HG03103 (cell line): ENCODE measurements around the gene ABHD16A.

Experiments used
- ATAC-seq: cut with Tn5 transposase; IDR thresholded peaks from one replicate; pipeline ENCODE4 v1.9.1; 2021; ENCODE audit warnings: low read depth; ENCODE audit not compliant: unreplicated experiment

Gene ABHD16A

GRCh38 chr6:31732029-31732428 is 28.9 kb upstream of the ABHD16A start:
- no peak for ATAC-seq

DNA sequence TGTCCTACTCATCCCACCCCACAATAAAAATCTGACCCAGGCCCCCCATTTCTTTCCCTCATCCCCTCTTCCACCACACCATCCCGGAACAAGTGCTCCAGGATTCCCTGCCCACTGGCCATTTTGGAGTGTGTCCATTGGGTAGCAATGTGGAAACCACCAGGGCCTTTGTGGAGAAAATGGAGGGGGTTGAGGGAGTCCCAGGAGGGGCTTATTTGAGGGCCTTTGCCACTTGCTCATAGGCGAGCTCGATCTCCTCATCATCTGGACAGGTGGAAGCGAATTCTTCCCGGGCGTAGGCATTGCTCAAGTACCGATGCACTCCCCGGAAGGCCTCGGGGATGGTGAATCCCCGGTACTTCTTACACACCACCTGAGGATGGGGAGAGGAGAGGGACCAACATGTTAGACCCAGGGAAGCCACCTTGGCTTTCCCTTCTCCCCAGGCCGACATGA is 27.5 kb upstream of the ABHD16A start:
- no peak for ATAC-seq

DNA sequence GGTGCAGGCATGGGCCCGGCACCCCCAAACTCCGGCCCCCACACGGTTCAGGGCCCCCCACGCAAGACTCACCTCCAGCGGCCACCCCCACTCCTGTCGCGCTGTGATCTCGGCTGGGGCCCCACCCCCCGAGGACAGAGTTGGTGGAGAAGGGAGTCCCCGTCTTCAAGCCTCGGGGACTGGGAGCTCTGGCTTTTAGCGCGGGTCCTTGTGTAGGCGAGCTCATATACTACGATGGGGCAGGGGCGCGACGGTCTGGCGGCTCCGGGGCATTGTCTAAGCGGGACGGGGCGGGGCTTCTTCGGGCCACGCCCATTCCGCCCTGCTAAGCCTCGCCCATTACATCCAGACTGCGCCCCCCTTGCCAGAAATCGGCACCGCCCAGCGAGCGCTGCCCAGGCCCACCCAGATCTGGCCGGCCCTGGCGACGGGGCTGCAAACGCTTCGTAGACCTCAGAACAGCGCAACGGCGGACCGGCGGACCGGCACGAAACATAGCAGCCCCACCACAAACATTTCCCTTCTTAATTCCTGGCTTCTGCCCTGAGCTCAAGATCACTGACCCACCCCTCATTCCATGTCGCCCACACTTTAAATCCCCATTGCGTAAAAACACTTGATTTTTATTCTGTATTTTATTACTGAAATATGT is 27.0 kb upstream of the ABHD16A start:
- no peak for ATAC-seq

- no peak for ATAC-seq
Measured at GRCh38 chr6:31729515-31729978, 26.4 kb upstream of the ABHD16A start.

DNA sequence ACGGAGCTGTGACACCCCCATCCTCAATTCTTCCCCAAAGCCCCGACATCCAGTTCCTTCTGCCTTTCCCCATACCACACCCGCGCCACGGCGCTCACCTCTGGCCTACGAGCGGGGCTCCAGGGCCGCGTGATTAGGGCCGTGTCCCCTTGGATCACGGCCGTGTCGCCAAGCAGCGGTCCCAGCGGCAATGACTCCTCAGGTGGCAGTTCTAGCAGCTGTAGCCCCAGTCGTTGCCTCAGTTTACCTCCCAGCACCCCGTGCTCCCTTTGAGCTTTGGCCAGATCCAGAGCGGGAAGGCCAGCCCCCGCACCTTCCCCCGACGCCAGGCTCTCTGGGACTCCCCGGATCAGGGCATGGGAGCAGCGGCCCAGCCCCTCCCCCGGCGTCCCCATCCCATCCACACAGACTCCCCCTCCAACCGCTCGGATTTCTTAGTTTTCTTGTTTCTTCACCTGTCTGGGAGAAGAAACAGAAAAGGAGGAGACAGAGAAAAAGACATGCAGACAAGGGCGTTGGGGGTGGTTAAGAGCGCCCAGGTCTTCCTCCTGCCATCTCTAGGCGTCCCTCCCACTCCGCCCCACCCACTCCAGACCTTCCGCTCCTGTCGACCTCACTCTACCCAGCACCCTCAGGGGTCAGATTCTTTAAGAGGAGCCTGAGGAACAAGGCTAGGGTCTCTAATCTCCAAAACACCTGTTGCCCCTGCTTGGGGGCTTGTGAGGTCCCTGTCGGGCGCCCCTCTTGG is 25.8 kb upstream of the ABHD16A start, which contains the start of gene DDAH2:
DDAH2 (minus strand) TSS at position 533 of the 748 bp plus-strand sequence; CDS start at position 395, 138 bp downstream.
- ATAC-seq = no peak

DNA sequence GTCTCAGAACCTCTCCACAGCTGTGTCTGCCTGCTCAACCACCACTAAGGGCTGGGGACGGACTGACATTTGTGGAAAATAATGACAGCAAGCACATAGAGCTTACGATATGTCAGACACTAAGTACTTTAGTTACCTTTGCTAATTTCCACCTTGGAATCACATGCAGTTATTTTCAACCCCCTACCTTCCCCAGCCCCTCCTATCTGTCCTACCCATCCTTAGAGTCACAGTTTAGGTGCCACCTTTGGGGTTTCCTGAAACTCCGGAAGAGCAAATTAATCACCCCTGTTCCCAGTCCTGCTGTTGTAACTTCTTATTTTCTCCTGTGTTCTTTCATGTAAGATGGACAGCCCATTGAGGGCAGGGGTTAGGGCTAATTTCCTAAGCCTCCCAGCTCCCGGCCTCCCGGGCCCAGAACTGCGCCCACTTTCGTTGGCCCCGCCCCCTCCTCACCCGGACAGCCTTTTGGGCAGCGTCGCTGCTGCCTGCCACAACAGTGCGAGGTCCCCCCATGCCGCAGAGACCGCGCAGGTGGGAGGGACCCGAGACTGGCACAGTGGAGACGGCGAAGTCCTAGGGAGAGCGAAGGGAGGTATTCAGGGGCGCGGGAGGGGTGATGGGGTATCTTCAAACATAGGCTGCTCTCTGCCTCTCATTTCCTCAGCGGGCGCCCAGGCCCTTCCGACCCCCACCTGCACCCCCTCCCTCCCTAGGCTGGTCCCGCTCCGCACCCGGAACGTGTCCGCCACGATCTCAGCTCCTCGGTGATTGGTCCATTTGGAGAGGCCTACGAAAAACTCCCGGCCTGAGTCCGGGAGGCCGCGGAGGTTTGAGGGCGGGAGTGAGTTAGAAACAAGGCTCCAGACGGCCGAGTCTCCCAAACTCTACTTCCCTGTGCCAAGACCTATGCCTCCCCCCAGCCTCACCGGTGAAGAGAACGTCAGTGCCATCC is 24.9 kb upstream of the ABHD16A start:
- ATAC-seq = no peak

GRCh38 chr6:31727034-31727716 is 24.1 kb upstream of the ABHD16A start:
- no peak for ATAC-seq

- ATAC-seq = no peak
Measured at GRCh38 chr6:31725502-31726350, 22.6 kb upstream of the ABHD16A start.

GRCh38 chr6:31723980-31724691 is 21.0 kb upstream of the ABHD16A start:
- no peak for ATAC-seq

GRCh38 chr6:31723245-31723979 is 20.3 kb upstream of the ABHD16A start, which contains the start of gene MPIG6B:
MPIG6B (plus strand) TSS chr6:31723373; CDS start chr6:31723384, 11 bp downstream.
- no peak for ATAC-seq

DNA sequence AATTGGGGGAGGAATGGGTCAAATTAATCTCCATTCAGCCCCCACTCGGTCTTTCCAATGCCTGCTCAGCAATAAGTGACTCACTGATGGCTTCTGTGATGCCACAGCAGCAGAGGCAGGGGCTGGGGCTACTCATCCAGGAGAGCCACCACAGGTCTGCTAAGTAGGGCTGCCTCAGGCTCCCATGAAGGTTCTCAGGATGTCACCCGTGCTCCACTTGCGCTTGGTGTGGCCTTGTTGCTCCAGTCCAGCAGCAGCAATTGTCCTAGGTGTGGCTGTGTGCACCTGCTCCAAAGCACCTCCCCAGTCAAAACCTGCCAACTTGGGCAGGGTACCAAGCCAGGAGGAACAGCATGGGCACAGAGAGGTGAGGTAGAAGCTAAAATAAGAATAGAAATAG is 19.0 kb upstream of the ABHD16A start:
- no peak for ATAC-seq

DNA sequence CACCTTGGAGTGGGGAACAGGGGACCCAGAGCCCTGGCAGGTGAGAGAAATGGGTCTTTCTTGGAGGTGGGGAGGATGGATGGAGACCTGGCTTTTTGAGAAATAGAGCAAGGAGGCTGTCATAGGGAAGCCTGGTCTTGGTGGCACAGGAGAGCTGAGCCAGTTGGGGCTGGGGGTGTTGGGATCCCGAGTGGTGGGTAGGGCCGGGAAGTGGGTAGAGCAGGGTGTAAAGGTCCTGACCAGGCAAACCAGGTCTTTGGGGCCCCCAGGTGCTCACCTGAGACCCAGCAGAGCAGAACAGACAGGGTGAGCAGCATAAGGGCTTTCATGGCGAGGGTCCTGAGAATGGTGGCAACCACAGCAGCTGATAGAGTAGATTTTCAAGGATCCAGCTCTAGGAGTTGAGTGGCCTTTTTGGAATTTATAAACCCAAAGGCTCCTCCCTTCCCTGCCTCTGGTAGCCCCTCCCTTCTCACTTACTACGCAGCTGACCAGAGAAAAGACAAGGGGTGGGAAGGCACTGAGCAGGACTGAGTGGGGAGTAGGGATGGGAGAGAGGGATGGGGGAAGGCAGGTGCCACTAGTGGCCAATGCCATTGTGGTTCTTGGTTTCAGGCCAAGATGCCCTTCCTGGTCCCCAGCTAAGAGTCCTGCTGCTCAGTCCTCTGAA is 18.4 kb upstream of the ABHD16A start, which contains the start of gene LY6G6C:
LY6G6C (minus strand) TSS at position 396 of the 670 bp plus-strand sequence; CDS start at position 329, 67 bp downstream.
- ATAC-seq = no peak

DNA sequence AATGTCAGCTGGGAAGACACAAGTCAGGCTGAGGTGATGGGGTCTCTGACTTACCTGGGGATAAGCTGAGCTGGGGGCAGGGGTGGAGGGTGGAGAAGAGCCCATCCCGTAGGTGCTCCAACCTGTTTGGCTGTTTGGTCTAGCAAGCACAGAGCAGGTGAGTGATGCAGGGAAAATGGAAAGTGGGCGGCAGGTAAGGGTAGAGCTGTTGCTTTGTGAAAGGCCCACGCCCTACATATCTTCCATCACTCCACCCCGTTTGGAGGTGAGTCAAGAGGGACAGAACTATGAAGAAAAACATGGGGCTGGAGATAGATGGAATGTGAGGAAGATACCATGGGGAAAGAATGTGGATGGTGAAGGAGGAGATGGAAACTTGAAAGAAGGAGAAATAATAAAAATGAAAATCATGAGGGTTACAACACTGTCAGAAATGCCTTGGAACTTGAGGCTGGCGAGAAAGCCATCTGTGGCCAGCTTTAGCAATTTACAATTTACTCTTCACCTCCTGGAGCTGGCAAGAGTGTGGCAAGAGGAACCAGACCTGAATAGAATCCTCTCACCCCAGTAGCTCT is 17.2 kb upstream of the ABHD16A start:
- ATAC-seq = no peak

- no peak for ATAC-seq
Measured at GRCh38 chr6:31719001-31719400, 15.9 kb upstream of the ABHD16A start.

GRCh38 chr6:31718265-31718664 is 15.1 kb upstream of the ABHD16A start:
- no peak for ATAC-seq

DNA sequence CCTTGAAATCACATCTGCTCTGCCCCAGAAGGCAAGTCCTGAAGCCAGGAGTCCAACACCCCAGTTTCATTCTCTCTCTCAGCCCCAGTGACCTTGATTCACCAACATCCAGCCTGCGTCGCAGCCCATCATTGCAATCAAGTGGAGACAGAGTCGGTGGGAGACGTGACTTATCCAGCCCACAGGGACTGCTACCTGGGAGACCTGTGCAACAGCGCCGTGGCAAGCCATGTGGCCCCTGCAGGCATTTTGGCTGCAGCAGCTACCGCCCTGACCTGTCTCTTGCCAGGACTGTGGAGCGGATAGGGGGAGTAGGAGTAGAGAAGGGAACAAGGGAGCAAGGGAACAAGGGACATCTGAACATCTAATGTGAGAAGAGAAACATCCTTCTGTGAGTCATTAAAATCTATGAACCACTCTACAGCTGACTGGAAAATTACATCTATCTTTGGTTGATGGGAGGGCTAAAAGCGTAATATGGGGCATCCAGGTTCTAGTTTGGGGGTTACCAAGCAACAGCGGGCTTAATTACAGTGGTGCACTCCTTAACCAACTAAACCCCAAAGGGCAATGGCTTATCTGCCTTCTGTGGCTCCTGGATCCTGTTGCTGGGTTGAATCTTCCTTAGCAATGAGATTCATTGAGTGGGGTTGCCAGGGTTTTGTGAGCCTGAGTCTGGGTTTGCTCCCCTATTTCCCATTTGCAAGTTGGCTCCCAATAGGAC is 14.5 kb upstream of the ABHD16A start:
- ATAC-seq = no peak
